HG03039 (cell line): ENCODE data around the gene TMEM9.

Experiments
- ATAC-seq: cut with Tn5 transposase; IDR thresholded peaks from one replicate; pipeline ENCODE4 v1.9.1; 2021; ENCODE audit warnings: mild to moderate bottlenecking, moderate library complexity; ENCODE audit not compliant: unreplicated experiment

The TMEM9 gene

GRCh38 chr1:201088395-201088794, 65.9 kb downstream of the TMEM9 start:
- no peak for ATAC-seq

- ATAC-seq, result no peak
Measured at GRCh38 chr1:201085902-201086735, 68.2 kb downstream of the TMEM9 start.
